Endothelial cell of umbilical vein (primary cell): ENCODE measurements around the gene TEDC1. TPM values are rescaled to one million over a fixed set of nuclear protein-coding genes. Genes with fewer than 3 reads are reported as not detected.

ENCODE experiments used
- BruUV-seq: library from RNA; stranded (reverse); fragments of 400-500 nt; replicated peaks from 2 replicates; lab custom pipeline; 2021; lab: Mats Ljungman, UMichigan
- CTCF ChIA-PET: fragments of 300-600, 350-600 bp; sonication (Branson Sonifier 250); formaldehyde crosslinking; loops from one replicate; lab custom pipeline; 2021; ENCODE audit warnings: antibody characterized with exemption, inconsistent platforms; lab: Charles Lee
- POLR2A ChIA-PET: fragments of 300-600, 350-600 bp; sonication (Branson Sonifier 250); formaldehyde crosslinking; loops from one replicate; lab custom pipeline; 2021; ENCODE audit warnings: antibody characterized with exemption, inconsistent platforms; lab: Charles Lee
- DNase-seq: peaks from one replicate; pipeline ENCODE4 v3.0.0-alpha.2; 2011; ENCODE audit warnings: low read depth, low spot score
- FAIRE-seq: peaks from 2 replicates; lab custom pipeline; 2011; peaks lifted over from hg19 to GRCh38; lab: Jason Lieb, UNC
- H2AFZ ChIP-seq: 2 replicates; pipeline ENCODE4 v1.6.0; 2012; ENCODE audit warnings: low read depth, low read length, control low read depth, inconsistent platforms
- H3K27ac ChIP-seq: 2 replicates; pipeline ENCODE4 v1.5.1; 2011; ENCODE audit warnings: low read depth, mild to moderate bottlenecking, control low read depth, low read length, moderate library complexity; ENCODE audit not compliant: insufficient read depth
- H3K27me3 ChIP-seq, 2 experiments: 2 replicates each; pipeline versions ENCODE4 v1.6.0 to v1.6.1; 2011; ENCODE audit warnings: low read length in 2 of 2, mixed read lengths in 1 of 2; ENCODE audit not compliant: control insufficient read depth in 2 of 2, insufficient read depth in 2 of 2
- H3K36me3 ChIP-seq, 2 experiments: 2 replicates in 1 of 2; 3 replicates in 1 of 2; pipeline ENCODE4 v1.5.1; 2011; ENCODE audit warnings: low read length in 2 of 2, mild to moderate bottlenecking in 1 of 2, moderate library complexity in 1 of 2; ENCODE audit not compliant: control insufficient read depth in 2 of 2, insufficient read depth in 2 of 2; ENCODE audit errors: extremely low read depth in 1 of 2
- H3K4me1 ChIP-seq: 3 replicates; pipeline ENCODE4 v1.5.1; 2011; ENCODE audit warnings: mild to moderate bottlenecking, low read length; ENCODE audit not compliant: control insufficient read depth, insufficient read depth; ENCODE audit errors: extremely low read depth
- H3K4me2 ChIP-seq: 2 replicates; pipeline ENCODE4 v1.6.1; 2011; ENCODE audit warnings: low read length, control low read depth, mixed read lengths; ENCODE audit not compliant: insufficient read depth
- H3K4me3 ChIP-seq, 3 experiments: fragments of 200-600 bp in 1 of 3; sonication (generic), shearing (Covaris generic) in 1 of 3; replicated peaks in 1 of 3; 2 replicates each; pipeline ENCODE4 v1.5.1; 2011 to 2016; ENCODE audit warnings: control low read depth in 3 of 3, low read length in 3 of 3, mild to moderate bottlenecking in 2 of 3, inconsistent platforms in 1 of 3, low read depth in 1 of 3, moderate library complexity in 1 of 3; ENCODE audit not compliant: insufficient read depth in 1 of 3
- H3K79me2 ChIP-seq: 2 replicates; pipeline ENCODE4 v1.6.0; 2012; ENCODE audit warnings: low read length, inconsistent platforms; ENCODE audit not compliant: control insufficient read depth, insufficient read depth
- H3K9ac ChIP-seq: replicated peaks from 2 replicates; pipeline ENCODE3; 2011; ENCODE audit warnings: low read length, control low read depth; ENCODE audit not compliant: insufficient read depth; ENCODE audit errors: extremely low read depth
- H3K9me1 ChIP-seq: replicated peaks from 3 replicates; pipeline ENCODE4 v1.6.0; 2011; ENCODE audit warnings: mild to moderate bottlenecking, low read length; ENCODE audit not compliant: control insufficient read depth, insufficient read depth; ENCODE audit errors: extremely low read depth
- H3K9me3 ChIP-seq: replicated peaks from 2 replicates; pipeline ENCODE4 v1.5.1; 2012; ENCODE audit warnings: low read length, inconsistent platforms; ENCODE audit not compliant: control insufficient read depth, insufficient read depth
- H4K20me1 ChIP-seq: replicated peaks from 2 replicates; pipeline ENCODE3; 2011; ENCODE audit warnings: mild to moderate bottlenecking, low read length; ENCODE audit not compliant: control insufficient read depth, insufficient read depth; ENCODE audit errors: extremely low read depth
- GATA2 ChIP-seq: IDR thresholded peaks from 2 replicates; pipeline ENCODE4 v1.7.0; 2011; ENCODE audit warnings: low read depth, mild to moderate bottlenecking, moderate library complexity, mixed read lengths, low read length; ENCODE audit not compliant: insufficient read length, insufficient read depth
- JUN ChIP-seq: IDR thresholded peaks from 2 replicates; pipeline ENCODE4 v1.6.1; 2011; ENCODE audit warnings: borderline replicate concordance, low read depth; ENCODE audit not compliant: insufficient read length, insufficient read depth
- MYC ChIP-seq: IDR thresholded peaks from one replicate; pipeline ENCODE4 v1.6.1; 2011; ENCODE audit warnings: mild to moderate bottlenecking, low read depth, low read length
- POLR2A ChIP-seq: IDR thresholded peaks from 2 replicates; pipeline ENCODE4 v1.6.1; 2012; ENCODE audit warnings: low read depth, mild to moderate bottlenecking, control low read depth, low read length
- dilution Hi-C: fragments of 300-500 bp; cut with MboI; formaldehyde crosslinking; loops from one replicate; pipeline ENCODE4 v1.15.0; 2019; ENCODE audit warnings: low sequenced_read_pairs; ENCODE audit not compliant: extremely low pct_ligation_motif_present
- intact Hi-C: fragments of 100-400 bp; cut with micrococcal nuclease; formaldehyde crosslinking; loops from one replicate; pipeline ENCODE4 v1.10.0; 2022
- polyA plus RNA-seq, 4 experiments: library from polyadenylated mRNA; depleted of rRNA in 3 of 4; stranded (reverse) in 3 of 4; unstranded in 1 of 4; fragments of >200 nt; gene quantifications; 2 replicates each; pipeline versions ENCODE4 v1.2.1 to v1.2.3, GENCODE V29; 2011 to 2012; ENCODE audit warnings: missing spikeins in 1 of 4
- total RNA-seq: library from RNA; stranded (reverse); gene quantifications from 2 replicates; pipeline ENCODE4 v1.2.3, GENCODE V29; 2021
- TF ChIP-seq, protein P1 (sequence below), 2 donors: IDR thresholded peaks; 1 replicate in 1 of 2; 2 replicates in 1 of 2; pipeline ENCODE4 v1.5.1; 2011; ENCODE audit warnings: low read length in 2 of 2, mild to moderate bottlenecking in 2 of 2, moderate library complexity in 2 of 2, control low read depth in 1 of 2, inconsistent platforms in 1 of 2, low read depth in 1 of 2; ENCODE audit not compliant: insufficient read depth in 1 of 2; ENCODE audit errors: extremely low read depth in 1 of 2
- TF ChIP-seq, protein P2 (sequence below): IDR thresholded peaks from 2 replicates; pipeline ENCODE4 v1.6.1; 2011; ENCODE audit not compliant: insufficient read depth, insufficient read length

TEDC1 gene
- total and polyA plus RNA-seq, 2 donors (not counting 3 experiments of a cell fraction or from before 2014, with no cell fraction given), result 16.5 to 25.3 TPM

DNA sequence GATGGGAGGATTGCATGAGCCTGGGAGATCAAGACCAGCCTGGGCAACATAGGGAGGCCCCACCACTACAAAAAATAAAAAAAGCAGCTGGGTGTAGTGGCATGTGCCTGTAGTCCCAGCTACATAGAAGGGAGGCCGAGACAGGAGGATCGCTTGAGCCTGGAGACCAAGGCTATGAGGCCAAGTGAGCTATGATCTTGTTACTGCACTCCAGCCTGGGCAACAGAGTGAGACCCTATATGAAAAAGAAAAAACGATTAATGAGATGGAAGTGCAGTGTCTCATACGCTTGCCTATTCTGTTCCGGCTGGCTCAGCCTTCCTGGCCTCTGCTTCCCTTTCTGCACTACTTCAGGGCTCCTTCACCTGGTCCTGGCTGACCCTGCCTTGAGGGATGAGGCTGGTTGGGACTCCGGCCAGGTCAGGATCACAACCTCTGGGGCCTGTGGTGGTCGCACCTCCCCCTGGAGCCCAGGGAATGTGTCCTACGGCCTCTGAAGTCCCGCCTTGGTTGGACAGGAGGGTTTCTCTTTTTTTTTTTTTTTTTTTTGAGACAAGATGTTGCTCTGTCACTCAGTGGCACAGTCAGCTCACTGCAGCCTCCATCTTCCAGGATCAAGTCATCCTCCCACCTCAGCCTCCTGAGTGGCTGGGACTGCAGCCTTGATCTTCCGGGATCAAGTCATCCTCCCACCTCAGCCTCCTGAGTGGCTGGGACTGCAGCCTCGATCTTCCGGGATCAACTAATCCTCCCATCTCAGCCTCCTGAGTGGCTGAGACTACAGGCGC is 10.7 kb downstream of the TEDC1 start:
- TF ChIP-seq, protein P1, sequence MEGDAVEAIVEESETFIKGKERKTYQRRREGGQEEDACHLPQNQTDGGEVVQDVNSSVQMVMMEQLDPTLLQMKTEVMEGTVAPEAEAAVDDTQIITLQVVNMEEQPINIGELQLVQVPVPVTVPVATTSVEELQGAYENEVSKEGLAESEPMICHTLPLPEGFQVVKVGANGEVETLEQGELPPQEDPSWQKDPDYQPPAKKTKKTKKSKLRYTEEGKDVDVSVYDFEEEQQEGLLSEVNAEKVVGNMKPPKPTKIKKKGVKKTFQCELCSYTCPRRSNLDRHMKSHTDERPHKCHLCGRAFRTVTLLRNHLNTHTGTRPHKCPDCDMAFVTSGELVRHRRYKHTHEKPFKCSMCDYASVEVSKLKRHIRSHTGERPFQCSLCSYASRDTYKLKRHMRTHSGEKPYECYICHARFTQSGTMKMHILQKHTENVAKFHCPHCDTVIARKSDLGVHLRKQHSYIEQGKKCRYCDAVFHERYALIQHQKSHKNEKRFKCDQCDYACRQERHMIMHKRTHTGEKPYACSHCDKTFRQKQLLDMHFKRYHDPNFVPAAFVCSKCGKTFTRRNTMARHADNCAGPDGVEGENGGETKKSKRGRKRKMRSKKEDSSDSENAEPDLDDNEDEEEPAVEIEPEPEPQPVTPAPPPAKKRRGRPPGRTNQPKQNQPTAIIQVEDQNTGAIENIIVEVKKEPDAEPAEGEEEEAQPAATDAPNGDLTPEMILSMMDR (IDR thresholded peaks at IDR 0.05; ENCODE audit: extremely low read depth in 1 of 2, insufficient read depth in 1 of 2, low read depth in 1 of 2, low read length in 2 of 2), result no peak
- TF ChIP-seq GATA2 (no peak), MYC (no peak), POLR2A (no peak), JUN (no peak)
- TF ChIP-seq, protein P2, sequence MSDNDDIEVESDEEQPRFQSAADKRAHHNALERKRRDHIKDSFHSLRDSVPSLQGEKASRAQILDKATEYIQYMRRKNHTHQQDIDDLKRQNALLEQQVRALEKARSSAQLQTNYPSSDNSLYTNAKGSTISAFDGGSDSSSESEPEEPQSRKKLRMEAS, result no peak
- H3K79me2 ChIP-seq, result no peaks in the 10 kb centered on the region
- no peak overlapping the region for H3K27ac ChIP-seq
- dilution Hi-C loops, result no loop called here
- H2AFZ ChIP-seq, result no peak overlapping the region
- H3K36me3 ChIP-seq, result no peaks in the 10 kb centered on the region
- no peaks in the 10 kb centered on the region for H3K4me1 ChIP-seq
- POLR2A ChIA-PET, result no interaction called here
- no peak overlapping the region for H3K9ac ChIP-seq
- H3K27me3 ChIP-seq, result no peaks in the 10 kb centered on the region
- no peak for DNase-seq
- H3K4me3 ChIP-seq, result no peak overlapping the region
- H4K20me1 ChIP-seq, result no peaks in the 10 kb centered on the region
- intact Hi-C loops, result no loop called here
- no peaks in the 10 kb centered on the region for H3K9me1 ChIP-seq
- no TSS peak for BruUV-seq
- H3K9me3 ChIP-seq, result no peaks in the 10 kb centered on the region
- H3K4me2 ChIP-seq, result no peak overlapping the region
- CTCF ChIA-PET, result no interaction called here
- no peak for FAIRE-seq
